Inflammatory macrophage treated with lipopolysaccharide for 4 hours (primary cell): Measurements from ENCODE around the gene SLC24A3.
"Not testable (repeated sequence)": the region's sequence is repeated elsewhere in the genome, so short reads cannot be mapped to it uniquely, and the experiment has no call there.

ENCODE experiments used
- DNase-seq: peaks from one replicate; pipeline ENCODE4 v3.0.0-alpha.2; 2020

The SLC24A3 gene

DNA sequence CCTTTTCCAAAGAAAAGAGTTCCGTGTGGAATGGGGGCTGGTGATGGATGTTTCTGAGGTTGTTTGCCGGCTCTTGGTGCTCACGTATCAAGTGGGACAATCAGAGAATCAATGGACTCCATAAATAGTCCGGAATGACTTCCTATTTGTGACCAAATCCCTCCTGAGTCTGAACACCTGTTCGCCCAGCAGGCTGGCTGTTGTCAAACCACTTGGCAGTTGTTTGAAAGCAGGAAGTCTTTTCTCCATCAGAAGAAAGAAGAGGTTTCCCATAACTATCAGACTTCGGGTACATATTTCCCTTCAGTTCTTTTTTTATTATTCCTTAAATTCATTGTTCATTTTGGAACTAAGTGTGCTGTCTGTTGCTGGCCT is 390.9 kb downstream of the SLC24A3 start:
- DNase-seq, result no peak

DNA sequence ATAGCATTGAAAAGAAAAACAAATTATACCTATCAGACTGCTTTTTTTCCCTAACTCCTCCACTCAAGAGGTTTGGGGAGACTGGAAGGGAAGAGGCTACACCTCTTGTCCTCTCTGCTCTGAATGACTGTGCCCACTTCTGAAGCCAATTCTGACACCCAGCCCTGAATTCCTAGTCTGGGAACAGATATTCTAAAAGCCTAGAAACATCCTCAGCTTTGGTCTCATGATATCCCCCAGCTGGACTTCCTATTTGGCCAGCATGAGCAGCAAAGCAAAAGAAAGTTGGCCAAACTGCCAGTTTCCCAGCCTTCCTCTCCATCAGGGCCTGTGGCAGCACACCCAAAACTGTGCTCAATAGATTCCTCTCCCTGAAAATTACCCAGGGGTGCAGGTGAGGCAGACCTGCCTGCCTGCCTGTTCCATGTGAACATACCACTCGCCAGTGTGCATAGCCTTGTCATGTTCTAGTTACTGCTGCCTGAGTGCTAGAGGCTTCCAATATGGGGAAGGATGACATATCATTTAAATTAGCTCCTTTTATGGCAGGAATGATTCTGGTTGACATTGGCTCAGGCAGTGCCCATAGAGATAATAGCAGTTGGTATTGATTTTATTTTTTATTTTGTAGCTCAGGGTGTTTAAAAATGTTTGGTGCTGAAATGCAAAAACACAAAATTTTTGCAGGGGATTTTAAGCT is 393.5 kb downstream of the SLC24A3 start:
- DNase-seq, result no peak

DNA sequence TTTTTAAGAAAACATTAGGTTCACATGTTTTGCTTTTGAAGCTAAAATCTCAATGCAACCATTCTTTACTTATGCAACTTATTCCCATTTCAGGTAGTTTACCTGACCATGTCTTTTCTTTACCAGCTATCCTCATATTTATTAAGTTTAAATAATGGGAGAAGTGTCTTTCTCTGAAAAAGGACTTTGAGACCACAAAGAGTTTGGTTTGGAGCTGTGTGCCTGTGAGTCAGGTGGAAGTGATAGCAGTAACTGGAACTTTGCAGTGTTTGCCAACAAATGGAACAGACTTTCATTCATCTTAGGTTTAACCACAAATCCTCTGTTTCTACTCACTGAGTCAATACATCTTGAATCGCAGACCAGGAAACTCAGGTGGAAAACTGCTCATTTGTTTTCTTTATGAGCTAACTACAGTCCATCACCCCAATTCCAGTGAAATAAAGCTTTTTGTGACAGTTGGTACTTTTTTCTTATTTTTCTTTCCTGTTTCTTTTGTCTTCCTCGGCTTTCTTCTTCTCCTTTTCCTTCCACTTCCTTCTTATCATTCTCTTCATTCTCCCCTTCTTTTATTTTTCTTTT is 397.3 kb downstream of the SLC24A3 start:
- no peak for DNase-seq

DNA sequence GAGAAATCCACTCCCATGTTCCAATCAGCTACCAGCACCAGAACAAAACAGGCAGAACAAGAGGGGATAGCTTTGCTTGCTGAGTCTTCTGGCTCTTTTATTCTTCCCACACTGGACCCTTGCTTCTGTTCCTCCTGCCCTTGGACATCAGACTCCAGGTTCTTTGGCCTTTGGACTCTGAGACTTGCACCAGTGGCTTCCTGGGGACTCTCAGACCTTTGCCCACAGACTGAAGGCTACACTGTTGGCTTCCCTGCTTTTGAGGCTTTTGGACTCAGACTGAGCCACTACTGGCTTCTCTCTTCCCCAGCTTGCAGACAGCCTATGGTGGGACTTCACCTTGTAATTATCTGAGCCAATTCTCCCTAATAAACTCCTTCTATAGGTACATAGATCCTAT is 403.2 kb downstream of the SLC24A3 start:
- DNase-seq, result no peak

DNA sequence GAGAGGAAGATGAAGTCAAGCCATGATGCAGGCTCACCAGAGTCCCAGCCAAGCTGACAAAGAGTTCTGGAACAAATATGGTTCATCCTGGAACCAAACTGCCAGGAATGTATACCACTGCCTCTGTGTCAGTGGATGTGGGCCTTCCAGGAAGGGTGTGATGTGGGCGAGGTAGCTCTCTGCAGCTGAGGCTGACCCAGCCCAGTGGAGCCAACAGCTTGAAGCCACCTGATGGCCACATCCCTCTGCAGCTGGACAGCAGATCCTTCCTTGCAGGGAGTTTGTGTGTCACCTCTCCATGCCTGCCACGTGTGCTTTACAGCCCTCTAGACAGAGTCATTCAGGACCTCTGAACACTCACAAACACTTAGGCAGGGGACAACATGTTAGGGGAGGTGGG is 403.6 kb downstream of the SLC24A3 start:
- DNase-seq, result no peak

DNA sequence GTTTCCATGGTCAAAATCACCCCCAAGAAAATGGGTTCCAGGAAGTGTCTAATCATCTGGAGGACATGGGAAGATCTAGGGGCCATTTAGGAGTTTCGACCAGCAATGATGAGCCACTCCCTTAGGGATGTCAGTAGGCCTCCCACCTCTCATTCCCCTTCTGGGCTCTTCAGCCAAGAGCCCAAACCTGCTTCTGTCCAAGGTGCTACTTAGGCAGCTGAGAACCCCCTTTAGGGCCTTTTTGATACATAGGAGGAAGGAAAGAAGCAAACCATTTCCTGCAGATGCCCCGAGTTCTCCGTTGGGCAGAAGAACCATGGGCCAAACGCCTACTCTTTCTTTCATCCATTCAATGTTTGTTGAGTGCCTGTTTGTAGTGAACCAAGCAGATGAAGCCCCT is 404.2 kb downstream of the SLC24A3 start:
- DNase-seq, result no peak

DNA sequence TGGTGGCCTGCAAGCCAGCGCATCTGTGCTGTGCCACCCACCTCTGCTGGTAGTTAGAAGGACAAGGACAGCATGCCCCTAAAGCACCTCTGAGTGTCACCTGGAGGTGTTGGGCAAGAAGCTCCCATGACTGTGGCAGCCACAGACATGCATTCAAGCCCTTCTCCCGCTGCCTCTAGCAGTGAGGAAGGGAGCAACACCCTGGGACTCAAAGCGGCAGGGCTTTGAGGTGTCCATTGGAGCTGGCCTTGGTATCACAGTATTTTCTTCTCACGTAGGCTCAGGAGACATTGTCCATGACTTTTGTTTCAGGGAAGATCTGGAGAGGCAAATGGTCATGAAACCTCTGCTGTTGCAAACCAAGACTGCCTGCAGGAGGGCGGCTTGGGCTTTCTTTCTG is 404.8 kb downstream of the SLC24A3 start:
- DNase-seq, result no peak

DNA sequence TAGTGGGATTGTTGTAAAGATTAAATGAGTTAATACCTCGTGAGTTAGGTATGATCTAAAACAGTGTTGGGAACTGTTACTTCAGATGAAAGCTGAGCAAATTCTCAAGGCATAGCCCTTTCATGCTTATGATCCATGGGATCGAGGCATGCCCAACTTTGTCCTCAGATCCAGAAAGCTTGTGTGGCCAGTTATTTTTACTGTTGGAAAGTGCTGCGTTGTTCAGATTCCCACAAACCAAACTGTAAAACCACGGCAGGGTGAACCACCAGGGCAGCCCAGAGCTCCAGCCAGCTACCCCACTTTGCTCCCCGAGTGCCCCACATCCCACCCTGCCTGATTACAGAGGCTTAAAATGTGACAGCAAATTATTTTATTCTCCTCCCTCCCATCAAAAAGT is 406.3 kb downstream of the SLC24A3 start:
- DNase-seq, result no peak

DNA sequence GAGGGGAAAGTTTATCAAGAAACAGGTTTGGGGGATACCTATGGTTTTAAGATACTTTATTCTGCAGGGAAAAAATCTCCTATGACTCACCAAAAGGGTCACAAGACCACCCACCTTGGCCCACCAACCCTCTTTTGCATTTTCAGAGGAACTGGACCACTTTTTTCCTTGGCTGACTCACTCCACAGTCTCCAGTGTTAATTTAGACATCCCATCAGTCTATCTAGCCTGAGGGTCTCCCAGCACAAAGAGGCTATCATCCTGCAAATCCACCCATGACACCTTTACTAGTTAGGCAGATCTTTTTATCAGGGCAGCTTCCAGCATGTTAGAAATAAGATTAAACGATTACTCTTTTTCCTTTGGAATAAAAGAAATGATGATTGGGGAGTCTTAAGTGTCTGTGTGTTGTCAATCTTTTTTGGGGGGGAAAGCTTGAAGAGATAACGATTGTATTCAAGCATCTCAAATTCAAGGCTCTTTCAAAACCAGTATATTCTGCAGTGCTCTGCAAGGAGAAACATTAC is 407.5 kb downstream of the SLC24A3 start:
- no peak for DNase-seq

DNA sequence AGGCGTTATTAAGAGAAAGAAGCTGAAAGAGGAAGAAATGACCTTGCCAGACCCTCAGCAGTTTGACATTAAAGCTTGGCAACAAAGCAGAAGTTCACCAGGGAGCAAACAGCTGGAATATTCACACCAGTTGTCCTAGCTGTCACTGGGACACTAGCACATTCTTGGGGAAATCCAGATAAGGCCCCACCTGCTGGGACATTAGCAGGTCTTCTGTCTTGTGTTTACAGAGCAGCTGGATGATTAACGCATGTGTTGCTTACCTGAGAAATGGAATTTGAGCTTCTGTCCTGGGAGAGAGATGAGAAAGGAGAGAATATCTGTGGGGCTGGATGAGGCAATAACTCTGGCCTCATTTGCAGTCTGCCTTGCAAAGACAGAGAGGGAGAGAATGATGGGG is 408.0 kb downstream of the SLC24A3 start:
- DNase-seq, result peak; percentile 8

DNA sequence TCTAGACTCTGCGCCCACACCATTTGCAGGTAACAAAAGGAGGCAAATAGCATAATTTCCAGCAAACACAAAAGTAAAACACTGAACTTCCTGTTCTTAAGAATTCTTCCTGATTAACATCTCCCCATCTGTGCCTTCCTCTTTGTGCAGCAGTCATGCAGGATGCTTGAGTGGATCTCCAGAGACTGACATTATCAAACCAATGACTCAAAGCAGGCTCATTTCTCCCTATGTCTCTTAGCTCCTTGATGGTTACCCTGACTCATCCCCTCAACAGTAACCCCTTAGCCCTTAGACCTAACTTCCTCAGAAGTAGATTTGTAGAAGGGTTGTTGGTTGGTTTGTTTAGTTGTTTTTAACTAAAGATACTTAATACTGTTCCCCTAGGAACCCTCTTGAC is 408.6 kb downstream of the SLC24A3 start:
- peak; percentile 64 for DNase-seq

DNA sequence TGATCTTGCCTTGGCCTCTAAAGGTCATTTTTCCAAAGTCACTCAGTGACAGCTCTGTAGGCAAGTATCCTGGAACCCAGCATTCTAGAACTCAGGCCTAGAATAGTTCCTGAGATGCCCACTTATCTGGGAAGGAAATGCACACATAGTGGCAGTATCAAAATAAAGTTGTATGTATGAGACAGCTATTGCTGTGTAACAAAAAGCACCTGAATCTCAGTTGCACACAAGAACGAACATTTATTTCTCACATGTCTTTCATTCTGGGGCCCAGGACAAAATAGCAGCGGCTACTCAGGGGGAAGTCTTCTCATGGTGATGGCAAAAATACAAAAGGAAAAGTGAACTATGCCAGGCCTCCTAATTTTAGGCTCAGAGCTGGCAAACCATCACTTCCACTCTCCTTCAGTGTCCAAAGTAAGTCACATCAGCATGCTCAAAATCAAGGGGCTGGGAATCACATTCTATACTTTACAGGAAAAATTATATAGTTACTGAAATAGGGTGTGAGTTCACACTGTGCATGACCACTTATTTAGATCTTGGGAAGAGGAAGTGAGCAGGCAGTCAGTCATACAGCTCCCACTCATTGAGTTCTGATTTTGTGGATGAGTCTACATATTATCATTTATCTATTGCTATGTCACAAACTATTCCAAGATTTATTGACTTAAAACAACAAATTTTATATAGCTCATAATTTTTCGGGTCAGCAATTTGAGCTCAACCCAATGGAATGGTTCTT is 412.0 kb downstream of the SLC24A3 start:
- DNase-seq, result peak; percentile 60

DNA sequence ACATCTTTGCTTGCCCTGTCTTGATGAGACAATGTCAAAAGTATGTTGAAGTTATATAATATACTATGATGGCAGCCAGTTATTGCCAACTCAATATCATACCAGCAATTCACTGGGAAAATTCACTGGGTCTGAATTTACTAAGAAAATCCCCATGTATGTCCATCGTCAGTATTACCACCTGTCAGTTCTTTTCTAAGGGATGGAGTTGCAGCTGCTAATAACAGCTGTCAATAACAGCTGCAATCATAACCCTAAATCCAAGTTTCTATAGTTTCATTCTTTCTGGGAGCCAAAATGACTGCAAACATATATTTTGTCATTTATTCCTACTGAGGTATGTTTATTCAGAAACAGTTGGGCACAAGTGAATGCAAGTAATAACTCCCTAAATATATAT is 413.0 kb downstream of the SLC24A3 start:
- no peak for DNase-seq

DNA sequence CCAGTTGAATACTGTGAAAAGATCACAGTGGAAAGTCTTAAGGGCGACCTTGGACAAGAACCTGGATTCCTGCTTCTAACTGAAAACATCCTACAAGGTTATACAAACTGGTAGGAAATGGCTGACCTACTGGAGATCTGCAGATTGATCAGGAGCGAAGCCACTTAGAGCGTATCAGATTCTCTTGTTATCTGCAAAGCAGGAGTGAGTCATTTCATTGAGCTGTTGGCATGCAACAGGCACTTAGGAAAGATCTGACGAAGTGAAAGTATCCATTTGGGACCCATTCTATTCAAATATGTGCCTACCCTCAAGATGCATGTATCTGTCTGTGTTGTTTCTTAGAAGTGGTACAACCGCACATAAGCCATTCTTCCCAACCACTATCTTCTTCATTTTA is 414.5 kb downstream of the SLC24A3 start:
- DNase-seq, result no peak

DNA sequence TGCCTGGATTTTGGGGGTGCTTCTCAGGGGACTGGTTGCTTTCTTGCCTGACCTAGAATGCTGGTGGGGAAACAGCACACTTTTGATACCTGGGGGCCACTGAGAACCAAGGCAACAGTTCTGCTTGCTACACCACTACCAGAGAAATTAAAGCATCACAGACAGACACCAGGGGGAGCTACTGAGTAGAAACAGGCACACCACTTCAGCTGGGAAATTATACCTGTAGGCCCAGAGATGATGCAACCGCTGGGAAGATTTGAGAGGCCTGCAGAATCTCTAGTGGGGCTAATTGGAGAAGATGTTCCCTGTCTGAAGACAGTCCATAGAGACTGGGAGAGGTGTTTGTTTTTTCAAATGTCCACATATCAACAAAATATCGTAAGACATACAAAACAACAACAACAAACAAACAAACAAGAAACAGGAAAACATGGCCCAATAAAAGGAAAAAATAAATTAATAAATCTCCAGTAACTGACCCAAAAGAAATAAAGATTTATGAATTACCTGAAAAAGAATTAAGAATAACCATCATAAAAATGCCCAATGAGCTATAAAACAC is 416.2 kb downstream of the SLC24A3 start:
- DNase-seq, result peak; percentile 59

DNA sequence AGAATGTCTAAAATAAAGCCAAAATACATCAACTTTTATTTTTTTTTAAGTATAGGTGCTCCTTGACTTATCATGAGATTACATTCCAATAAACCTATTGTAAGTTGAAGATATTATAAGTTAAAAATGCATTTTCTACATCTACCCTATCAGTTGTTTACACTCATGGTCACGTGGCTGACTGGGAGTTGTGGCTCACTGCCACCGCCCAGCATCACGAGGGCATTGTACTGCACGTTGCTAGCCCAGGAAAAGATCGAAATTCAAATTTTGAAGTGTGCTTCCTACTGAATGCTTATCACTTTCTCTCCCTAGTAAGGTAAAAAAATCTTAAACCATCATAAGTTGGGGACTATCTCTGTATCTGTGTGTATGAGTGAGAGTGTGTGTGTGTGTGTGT is 419.0 kb downstream of the SLC24A3 start:
- DNase-seq, result no peak

DNA sequence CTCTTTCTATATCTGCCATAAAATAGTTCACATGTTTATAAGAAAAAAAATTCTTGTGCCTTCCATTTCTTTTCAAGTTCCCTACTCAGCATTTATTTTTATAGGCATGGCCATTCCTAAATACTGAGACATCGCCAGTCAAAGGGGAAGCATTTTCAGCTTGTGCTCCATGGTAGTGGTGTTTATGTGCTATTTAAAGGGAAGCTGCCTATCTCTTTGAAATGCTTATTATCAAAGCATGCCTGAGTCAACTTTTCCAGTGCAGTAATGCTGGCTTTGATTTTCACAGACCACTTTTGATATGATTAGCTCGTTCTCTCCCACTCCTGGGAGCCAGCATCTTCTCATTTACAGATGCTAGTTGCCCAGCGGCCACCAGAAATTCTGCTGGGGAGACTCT is 421.5 kb downstream of the SLC24A3 start:
- peak; percentile 7 for DNase-seq

DNA sequence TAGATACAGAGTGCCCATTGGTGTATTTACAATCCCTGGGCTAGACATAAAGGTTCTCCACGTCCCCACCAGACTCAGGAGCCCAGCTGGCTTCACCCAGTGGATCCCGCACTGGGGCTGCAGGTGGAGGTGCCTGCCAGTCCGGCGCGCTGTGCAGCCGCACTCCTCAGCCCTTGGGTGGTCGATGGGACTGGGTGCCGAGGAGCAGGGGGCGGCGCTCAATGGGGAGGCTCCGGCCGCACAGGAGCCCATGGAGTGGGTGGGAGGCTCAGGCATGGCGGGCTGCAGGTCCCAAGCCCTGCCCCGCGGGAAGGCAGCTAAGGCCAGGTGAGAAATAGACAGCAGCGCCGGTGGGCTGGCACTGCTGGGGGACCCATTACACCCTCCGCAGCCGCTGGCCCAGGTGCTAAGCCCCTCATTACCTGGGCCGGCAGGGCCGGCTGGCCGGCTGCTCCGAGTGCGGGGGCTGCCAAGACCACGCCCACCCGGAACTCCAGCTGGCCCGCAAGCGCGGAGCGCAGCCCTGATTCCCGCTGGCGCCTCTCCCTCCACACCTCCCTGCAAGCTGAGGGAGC is 427.1 kb downstream of the SLC24A3 start:
- not testable (repeated sequence) for DNase-seq

DNA sequence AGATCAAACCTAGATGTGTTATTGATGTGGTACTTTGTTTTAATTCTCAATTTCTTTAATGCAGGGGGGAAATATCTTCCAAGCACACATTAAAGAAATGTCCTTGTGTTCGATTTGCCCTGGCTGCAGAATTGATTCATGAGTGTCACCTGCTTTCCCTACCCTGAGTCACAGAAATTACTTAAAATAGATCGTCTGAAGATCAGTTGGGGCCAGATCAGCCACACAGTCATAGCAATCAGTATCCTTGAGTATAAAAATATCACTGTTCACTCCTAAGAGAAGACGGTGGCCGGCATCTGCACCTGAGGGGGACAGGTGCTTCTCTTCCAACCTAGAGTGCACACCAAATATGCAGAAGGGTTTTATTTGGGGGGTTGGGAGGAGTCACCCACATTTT is 430.4 kb downstream of the SLC24A3 start:
- no peak for DNase-seq

DNA sequence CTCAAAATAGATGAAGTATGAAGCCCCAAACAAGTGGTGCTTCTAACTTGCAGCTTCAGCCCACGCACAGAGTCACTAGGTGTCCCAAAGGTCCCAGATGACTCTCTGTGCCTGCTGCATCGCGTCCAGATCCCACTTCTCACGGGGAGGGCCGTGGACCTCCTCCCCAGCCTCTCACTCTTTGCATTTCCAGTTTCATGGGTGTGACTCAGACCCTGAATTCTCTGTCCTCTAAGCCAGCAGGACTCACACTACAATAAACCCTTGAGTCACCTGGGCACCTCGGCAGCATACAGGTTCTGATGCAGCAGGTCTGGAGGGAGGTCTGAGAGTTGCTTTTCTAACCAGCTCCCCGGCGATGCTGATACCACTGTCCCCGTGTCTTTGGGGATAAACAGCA is 431.6 kb downstream of the SLC24A3 start:
- DNase-seq, result no peak

DNA sequence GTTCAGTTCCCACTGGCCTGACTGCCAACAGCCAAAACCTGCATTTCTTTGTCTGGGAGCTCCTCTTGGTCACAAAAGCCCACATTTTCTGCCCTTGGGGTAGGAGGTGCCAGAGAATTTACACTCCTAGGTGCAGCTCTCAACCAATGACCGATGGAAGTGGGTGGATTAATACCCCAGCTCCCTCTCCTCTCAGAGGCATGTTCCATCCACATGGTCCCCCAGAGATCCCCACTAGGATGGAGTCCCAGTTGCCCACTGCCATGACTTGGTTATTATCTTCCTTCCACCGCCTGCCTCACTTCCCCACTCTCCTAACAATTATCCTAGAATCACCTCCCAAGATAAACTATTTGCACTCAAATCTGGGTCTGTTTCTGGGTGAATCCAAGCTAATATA is 434.5 kb downstream of the SLC24A3 start:
- no peak for DNase-seq

DNA sequence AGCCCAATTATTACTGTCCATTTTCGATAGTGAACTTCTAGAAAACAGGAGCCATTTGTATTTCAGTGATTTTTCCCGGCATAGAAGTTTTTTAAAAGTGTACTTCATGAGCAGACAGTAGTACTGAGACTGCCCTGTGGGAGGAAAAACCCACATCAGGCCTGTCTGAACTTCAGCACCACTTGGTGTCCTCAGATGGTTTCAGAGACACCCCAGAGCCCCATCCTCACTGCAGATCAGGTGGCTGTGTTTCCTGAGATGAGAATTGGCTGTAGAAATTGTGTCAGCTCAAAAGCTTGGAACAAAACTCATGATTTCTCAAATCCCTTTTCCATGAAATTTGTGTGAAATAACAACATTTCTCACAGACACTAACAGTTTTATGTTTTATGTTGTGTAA is 435.6 kb downstream of the SLC24A3 start:
- no peak for DNase-seq

DNA sequence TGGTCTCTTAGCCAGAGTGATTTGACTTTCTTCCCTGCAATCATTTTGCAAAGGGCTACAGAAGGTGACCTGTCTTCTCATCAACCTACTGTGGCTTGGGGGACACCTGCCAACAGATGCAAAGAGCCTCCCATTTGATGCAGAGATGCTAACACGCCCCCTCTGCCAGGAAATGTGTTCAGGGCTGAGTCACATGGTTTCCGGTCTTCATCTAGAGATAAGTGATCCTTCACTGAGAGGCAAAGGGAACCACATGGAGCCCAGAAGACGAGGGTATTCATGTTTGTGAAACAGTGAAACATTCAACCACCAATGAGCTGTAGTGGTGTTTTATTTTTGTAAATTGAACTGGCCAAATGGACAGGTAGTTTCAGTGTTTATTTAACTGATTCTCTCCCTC is 436.6 kb downstream of the SLC24A3 start:
- DNase-seq, result no peak
